Measurements from ENCODE around the gene ENAH. TPM values are rescaled to one million over a fixed set of nuclear protein-coding genes. Genes with fewer than 3 reads are reported as not detected.

The ENAH gene
- total and polyA plus RNA-seq, 2 donors (not counting 1 experiment from before 2014, with no cell fraction given), result 1.3 to 1.6 TPM

DNA sequence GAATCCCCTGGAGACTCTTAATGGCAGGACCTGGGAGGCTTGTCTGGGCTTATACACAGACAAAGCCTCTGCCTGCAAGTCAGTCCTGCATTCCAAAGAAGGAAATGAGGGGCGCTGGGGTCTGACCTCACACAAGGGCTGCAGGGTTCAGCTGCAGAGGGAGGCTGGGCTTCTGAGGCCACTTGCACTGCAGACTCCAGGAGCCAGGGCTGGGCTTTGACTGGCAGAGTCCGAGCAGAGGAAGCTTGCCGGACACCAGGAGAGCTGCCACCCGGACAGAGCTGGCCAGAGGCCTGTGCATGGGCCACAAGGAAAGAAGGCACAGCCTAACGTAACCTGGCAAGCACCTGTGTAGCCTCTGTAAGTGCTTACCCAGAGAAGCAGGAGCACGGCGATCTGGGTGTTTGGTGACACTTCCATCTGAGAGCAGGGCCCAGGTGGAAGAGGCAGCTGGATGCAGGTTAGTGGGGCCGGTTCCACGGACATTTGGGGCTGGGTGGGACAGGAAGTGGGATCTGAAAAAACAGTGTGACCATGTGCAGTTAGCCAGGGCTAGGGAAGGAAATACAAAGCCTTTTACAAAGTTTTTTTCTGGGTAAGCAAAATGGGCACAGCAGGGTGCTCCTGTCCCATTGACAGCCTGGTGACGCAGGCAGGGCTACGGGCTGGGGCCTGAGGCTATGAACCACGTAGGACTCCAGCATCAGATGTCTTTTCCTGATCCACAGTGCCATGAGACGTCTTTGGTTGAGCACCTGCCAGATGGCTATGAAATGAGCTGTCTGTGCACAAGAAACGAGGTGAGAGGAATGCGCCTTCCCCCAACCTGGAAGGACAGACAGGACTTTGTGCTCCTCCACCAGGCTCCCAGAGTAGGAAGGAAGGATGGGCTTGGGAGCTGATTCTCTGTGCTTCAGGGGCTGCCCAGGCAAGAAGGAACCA, 187.8 kb downstream of the ENAH start:
- TF ChIP-seq EZH2 (IDR thresholded peaks at IDR 0.05; ENCODE audit: borderline replicate concordance, insufficient read depth, low read depth, low read length, poor library complexity, severe bottlenecking), result no peak
- TF ChIP-seq, protein P1, sequence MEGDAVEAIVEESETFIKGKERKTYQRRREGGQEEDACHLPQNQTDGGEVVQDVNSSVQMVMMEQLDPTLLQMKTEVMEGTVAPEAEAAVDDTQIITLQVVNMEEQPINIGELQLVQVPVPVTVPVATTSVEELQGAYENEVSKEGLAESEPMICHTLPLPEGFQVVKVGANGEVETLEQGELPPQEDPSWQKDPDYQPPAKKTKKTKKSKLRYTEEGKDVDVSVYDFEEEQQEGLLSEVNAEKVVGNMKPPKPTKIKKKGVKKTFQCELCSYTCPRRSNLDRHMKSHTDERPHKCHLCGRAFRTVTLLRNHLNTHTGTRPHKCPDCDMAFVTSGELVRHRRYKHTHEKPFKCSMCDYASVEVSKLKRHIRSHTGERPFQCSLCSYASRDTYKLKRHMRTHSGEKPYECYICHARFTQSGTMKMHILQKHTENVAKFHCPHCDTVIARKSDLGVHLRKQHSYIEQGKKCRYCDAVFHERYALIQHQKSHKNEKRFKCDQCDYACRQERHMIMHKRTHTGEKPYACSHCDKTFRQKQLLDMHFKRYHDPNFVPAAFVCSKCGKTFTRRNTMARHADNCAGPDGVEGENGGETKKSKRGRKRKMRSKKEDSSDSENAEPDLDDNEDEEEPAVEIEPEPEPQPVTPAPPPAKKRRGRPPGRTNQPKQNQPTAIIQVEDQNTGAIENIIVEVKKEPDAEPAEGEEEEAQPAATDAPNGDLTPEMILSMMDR (IDR thresholded peaks at IDR 0.05), result no peak
- H4K20me1 ChIP-seq (ENCODE audit: control insufficient read depth, insufficient read depth, low read length, poor library complexity, severe bottlenecking), result no peaks in the 10 kb centered on the region
- intact Hi-C loops (cut with micrococcal nuclease), result loop anchor here (5.0 kb wide), 2 partner anchors 657 to 942 kb away; partner anchors contain the start of gene PARP1
- H3K4me3 ChIP-seq (ENCODE audit: control extremely low read depth in 1 of 5, extremely low read depth in 1 of 5, insufficient read depth in 1 of 5, low read depth in 2 of 5, low read length in 4 of 5), result no peak overlapping the region
- ATAC-seq (ENCODE audit: low read depth), result no peak
- Mint-ChIP-seq H3K9me3 (ENCODE audit: insufficient read depth) (no peaks in the 10 kb centered on the region), H3K4me3 (peak overlapping the region; percentile 26), H3K4me1 (peaks cover 40% of the 10 kb centered on the region), H3K27me3 (no peaks in the 10 kb centered on the region), H3K27ac (peak overlapping the region; percentile 79)
- H3K9me3 ChIP-seq (ENCODE audit: control extremely low read depth in 1 of 3, control insufficient read depth in 2 of 3, insufficient read depth in 1 of 3, low read length in 2 of 3), result no peaks in the 10 kb centered on the region
- no peaks in the 10 kb centered on the region for H3K27me3 ChIP-seq (replicated peaks in 1 of 4; ENCODE audit: control extremely low read depth in 1 of 4, control insufficient read depth in 3 of 4, insufficient read depth in 4 of 4, low read length in 3 of 4)
- 82% methylated on average over 15 of the region's 15 CpGs for WGBS (ENCODE audit: insufficient coverage)
- no peak for DNase-seq
- no peaks in the 10 kb centered on the region for H3K36me3 ChIP-seq (replicated peaks in 1 of 2; ENCODE audit: control extremely low read depth in 1 of 2, control insufficient read depth in 1 of 2, extremely low read depth in 1 of 2, insufficient read depth in 2 of 2, low read length in 1 of 2)
- POLR2A ChIA-PET, result no interaction called here
- H3K4me2 ChIP-seq (replicated peaks; ENCODE audit: low read depth, low read length, poor library complexity, severe bottlenecking), result no peak overlapping the region
- H2AFZ ChIP-seq (ENCODE audit: insufficient read depth, low read depth, low read length, poor library complexity, severe bottlenecking), result no peak overlapping the region
- no peak overlapping the region for H3K9ac ChIP-seq (ENCODE audit: low read length)
- CTCF ChIA-PET, result interaction anchor here (0.9 to 2.0 kb wide), 3 partner anchors 8 to 16 kb away, joined by 3 to 6 read pairs (median 4); no protein-coding TSS in a partner anchor
- no peaks in the 10 kb centered on the region for H3K79me2 ChIP-seq (ENCODE audit: control insufficient read depth, insufficient read depth, low read length)
- peaks cover 15 to 34% of the 10 kb centered on the region in 2 donors for H3K4me1 ChIP-seq (ENCODE audit: control insufficient read depth in 2 of 2, insufficient read depth in 2 of 2, low read length in 2 of 2)
- H3K27ac ChIP-seq (ENCODE audit: low read length in 2 of 2), result peak overlapping the region in 1 of 2 donors; percentile 82

Measured in B cell (primary cell).